Measurements from ENCODE around the gene DISP1. TPM values are rescaled to one million over a fixed set of nuclear protein-coding genes. Genes with fewer than 3 reads are reported as not detected.

Gene DISP1
- total and polyA plus RNA-seq, 2 experiments from 2014 or later, result 2.4 to 4.4 TPM

DNA sequence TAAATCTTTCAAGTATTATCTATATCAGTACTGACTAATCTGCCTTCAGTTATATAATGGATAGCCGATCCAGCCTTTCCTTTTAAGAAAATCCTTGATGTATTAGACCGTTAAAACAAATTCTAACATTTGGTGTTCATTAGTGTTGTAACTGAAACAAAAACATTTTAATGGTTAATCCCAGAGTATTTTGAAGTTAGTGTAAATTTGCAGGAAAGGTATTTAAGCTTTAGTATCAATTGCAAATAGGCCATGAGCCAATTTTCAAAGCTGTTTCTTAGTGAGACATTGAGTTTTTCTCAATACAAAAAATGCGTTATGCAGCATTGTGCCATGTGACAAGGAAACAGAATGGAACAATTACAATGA, 29.6 kb downstream of the DISP1 start:
- H3K36me3 Mint-ChIP-seq (ENCODE audit: low read depth), result peaks cover 5% of the 10 kb centered on the region
- Histone ChIP-seq H3K9me2 (ENCODE audit: insufficient read depth) (no peaks in the 10 kb centered on the region), H3K4me2 (peak overlapping the region; percentile 35), H4K20me1 (replicated peaks; ENCODE audit: insufficient read depth) (no peaks in the 10 kb centered on the region), H3K36me3 (ENCODE audit: insufficient read depth) (no peaks in the 10 kb centered on the region), H3F3A (replicated peaks; ENCODE audit: low read depth) (no peaks in the 10 kb centered on the region), H3K79me2 (replicated peaks; ENCODE audit: insufficient read depth) (no peaks in the 10 kb centered on the region), H3K27ac (ENCODE audit: low read depth) (peak overlapping the region; percentile 11; the same call in 1 of the 2 replicates), H3K4me3 (no peak overlapping the region), H2AFZ (no peak overlapping the region), H3K27me3 (ENCODE audit: insufficient read depth) (no peaks in the 10 kb centered on the region), H3K4me1 (ENCODE audit: insufficient read depth) (peaks cover 19% of the 10 kb centered on the region; the same call in 1 of the 2 replicates)
- ATAC-seq, result no peak
- TF ChIP-seq, protein P1, sequence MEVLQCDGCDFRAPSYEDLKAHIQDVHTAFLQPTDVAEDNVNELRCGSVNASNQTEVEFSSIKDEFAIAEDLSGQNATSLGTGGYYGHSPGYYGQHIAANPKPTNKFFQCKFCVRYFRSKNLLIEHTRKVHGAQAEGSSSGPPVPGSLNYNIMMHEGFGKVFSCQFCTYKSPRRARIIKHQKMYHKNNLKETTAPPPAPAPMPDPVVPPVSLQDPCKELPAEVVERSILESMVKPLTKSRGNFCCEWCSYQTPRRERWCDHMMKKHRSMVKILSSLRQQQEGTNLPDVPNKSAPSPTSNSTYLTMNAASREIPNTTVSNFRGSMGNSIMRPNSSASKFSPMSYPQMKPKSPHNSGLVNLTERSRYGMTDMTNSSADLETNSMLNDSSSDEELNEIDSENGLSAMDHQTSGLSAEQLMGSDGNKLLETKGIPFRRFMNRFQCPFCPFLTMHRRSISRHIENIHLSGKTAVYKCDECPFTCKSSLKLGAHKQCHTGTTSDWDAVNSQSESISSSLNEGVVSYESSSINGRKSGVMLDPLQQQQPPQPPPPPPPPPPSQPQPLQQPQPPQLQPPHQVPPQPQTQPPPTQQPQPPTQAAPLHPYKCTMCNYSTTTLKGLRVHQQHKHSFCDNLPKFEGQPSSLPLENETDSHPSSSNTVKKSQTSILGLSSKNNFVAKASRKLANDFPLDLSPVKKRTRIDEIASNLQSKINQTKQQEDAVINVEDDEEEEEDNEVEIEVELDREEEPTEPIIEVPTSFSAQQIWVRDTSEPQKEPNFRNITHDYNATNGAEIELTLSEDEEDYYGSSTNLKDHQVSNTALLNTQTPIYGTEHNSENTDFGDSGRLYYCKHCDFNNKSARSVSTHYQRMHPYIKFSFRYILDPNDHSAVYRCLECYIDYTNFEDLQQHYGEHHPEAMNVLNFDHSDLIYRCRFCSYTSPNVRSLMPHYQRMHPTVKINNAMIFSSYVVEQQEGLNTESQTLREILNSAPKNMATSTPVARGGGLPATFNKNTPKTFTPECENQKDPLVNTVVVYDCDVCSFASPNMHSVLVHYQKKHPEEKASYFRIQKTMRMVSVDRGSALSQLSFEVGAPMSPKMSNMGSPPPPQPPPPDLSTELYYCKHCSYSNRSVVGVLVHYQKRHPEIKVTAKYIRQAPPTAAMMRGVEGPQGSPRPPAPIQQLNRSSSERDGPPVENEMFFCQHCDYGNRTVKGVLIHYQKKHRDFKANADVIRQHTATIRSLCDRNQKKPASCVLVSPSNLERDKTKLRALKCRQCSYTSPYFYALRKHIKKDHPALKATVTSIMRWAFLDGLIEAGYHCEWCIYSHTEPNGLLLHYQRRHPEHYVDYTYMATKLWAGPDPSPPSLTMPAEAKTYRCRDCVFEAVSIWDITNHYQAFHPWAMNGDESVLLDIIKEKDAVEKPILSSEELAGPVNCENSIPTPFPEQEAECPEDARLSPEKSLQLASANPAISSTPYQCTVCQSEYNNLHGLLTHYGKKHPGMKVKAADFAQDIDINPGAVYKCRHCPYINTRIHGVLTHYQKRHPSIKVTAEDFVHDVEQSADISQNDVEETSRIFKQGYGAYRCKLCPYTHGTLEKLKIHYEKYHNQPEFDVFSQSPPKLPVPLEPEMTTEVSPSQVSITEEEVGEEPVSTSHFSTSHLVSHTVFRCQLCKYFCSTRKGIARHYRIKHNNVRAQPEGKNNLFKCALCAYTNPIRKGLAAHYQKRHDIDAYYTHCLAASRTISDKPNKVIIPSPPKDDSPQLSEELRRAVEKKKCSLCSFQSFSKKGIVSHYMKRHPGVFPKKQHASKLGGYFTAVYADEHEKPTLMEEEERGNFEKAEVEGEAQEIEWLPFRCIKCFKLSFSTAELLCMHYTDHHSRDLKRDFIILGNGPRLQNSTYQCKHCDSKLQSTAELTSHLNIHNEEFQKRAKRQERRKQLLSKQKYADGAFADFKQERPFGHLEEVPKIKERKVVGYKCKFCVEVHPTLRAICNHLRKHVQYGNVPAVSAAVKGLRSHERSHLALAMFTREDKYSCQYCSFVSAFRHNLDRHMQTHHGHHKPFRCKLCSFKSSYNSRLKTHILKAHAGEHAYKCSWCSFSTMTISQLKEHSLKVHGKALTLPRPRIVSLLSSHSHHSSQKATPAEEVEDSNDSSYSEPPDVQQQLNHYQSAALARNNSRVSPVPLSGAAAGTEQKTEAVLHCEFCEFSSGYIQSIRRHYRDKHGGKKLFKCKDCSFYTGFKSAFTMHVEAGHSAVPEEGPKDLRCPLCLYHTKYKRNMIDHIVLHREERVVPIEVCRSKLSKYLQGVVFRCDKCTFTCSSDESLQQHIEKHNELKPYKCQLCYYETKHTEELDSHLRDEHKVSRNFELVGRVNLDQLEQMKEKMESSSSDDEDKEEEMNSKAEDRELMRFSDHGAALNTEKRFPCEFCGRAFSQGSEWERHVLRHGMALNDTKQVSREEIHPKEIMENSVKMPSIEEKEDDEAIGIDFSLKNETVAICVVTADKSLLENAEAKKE (CRISPR knock-in tag; IDR thresholded peaks at IDR 0.05), result no peak
- TF ChIP-seq ZNF114 (CRISPR knock-in tag; IDR thresholded peaks at IDR 0.05), result no peak
- TF ChIP-seq POLR2AphosphoS5 (IDR thresholded peaks at IDR 0.05; ENCODE audit: low read depth), result no peak
- TF ChIP-seq CREB1 (CRISPR knock-in tag; IDR thresholded peaks at IDR 0.05; ENCODE audit: low read depth), result no peak
- TF ChIP-seq, protein P2, sequence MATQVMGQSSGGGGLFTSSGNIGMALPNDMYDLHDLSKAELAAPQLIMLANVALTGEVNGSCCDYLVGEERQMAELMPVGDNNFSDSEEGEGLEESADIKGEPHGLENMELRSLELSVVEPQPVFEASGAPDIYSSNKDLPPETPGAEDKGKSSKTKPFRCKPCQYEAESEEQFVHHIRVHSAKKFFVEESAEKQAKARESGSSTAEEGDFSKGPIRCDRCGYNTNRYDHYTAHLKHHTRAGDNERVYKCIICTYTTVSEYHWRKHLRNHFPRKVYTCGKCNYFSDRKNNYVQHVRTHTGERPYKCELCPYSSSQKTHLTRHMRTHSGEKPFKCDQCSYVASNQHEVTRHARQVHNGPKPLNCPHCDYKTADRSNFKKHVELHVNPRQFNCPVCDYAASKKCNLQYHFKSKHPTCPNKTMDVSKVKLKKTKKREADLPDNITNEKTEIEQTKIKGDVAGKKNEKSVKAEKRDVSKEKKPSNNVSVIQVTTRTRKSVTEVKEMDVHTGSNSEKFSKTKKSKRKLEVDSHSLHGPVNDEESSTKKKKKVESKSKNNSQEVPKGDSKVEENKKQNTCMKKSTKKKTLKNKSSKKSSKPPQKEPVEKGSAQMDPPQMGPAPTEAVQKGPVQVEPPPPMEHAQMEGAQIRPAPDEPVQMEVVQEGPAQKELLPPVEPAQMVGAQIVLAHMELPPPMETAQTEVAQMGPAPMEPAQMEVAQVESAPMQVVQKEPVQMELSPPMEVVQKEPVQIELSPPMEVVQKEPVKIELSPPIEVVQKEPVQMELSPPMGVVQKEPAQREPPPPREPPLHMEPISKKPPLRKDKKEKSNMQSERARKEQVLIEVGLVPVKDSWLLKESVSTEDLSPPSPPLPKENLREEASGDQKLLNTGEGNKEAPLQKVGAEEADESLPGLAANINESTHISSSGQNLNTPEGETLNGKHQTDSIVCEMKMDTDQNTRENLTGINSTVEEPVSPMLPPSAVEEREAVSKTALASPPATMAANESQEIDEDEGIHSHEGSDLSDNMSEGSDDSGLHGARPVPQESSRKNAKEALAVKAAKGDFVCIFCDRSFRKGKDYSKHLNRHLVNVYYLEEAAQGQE (IDR thresholded peaks at IDR 0.05; ENCODE audit: unreplicated experiment), result no peak
- no peak for TF ChIP-seq JUNB (IDR thresholded peaks at IDR 0.05; ENCODE audit: unreplicated experiment)
- no peak for TF ChIP-seq ZNF331 (CRISPR knock-in tag; IDR thresholded peaks at IDR 0.05; ENCODE audit: low read depth)
- no peak for TF ChIP-seq EZH2 (IDR thresholded peaks at IDR 0.05; ENCODE audit: low read depth, unreplicated experiment)
- peak overlapping the region; percentile 29; the same call in 1 of the 3 replicates for H3K4me3 Mint-ChIP-seq
- H3K4me1 Mint-ChIP-seq, result peaks cover 35% of the 10 kb centered on the region
- peaks cover 2% of the 10 kb centered on the region; the same call in 2 of the 3 replicates for H3K9me3 Mint-ChIP-seq
- peaks cover 2% of the 10 kb centered on the region for H3K27me3 Mint-ChIP-seq (ENCODE audit: insufficient read depth, low read depth, poor library complexity)
- DNase-seq (ENCODE audit: low spot score), result no peak
- peak overlapping the region; percentile 80 for H3K27ac Mint-ChIP-seq
